ENCODE measurements around the gene COL8A2.

Gene COL8A2

GRCh38 chr1:36100376-36100775 lies 24.6 kb downstream of the COL8A2 start:
- Histone ChIP-seq H3K27me3 (ENCODE audit: control insufficient read depth, insufficient read depth, low read length) (no peaks in the 10 kb centered on the region), H3K36me3 (ENCODE audit: control insufficient read depth, low read depth, low read length) (peaks cover 4% of the 10 kb centered on the region), H3K9ac (ENCODE audit: low read length) (no peak overlapping the region), H3K27ac (ENCODE audit: low read length) (no peak overlapping the region), H3K4me3 (ENCODE audit: low read length) (no peak overlapping the region), H3K9me3 (ENCODE audit: control insufficient read depth, low read depth, low read length) (no peaks in the 10 kb centered on the region), H3K4me1 (ENCODE audit: control insufficient read depth, low read depth, low read length) (peaks cover 5% of the 10 kb centered on the region)

- Histone ChIP-seq H3K4me3 (ENCODE audit: low read length) (no peak overlapping the region), H3K27ac (ENCODE audit: low read length) (no peak overlapping the region), H3K4me1 (ENCODE audit: control insufficient read depth, low read depth, low read length) (peaks cover 5% of the 10 kb centered on the region), H3K9me3 (ENCODE audit: control insufficient read depth, low read depth, low read length) (no peaks in the 10 kb centered on the region), H3K9ac (ENCODE audit: low read length) (no peak overlapping the region), H3K27me3 (ENCODE audit: control insufficient read depth, insufficient read depth, low read length) (no peaks in the 10 kb centered on the region), H3K36me3 (ENCODE audit: control insufficient read depth, low read depth, low read length) (peaks cover 9% of the 10 kb centered on the region)
Observed at GRCh38 chr1:36099681-36100341, 25.2 kb downstream of the COL8A2 start.

GRCh38 chr1:36098650-36099365 lies 26.2 kb downstream of the COL8A2 start:
- Histone ChIP-seq H3K9me3 (ENCODE audit: control insufficient read depth, low read depth, low read length) (no peaks in the 10 kb centered on the region), H3K4me1 (ENCODE audit: control insufficient read depth, low read depth, low read length) (peaks cover 5% of the 10 kb centered on the region), H3K27me3 (ENCODE audit: control insufficient read depth, insufficient read depth, low read length) (no peaks in the 10 kb centered on the region), H3K9ac (ENCODE audit: low read length) (no peak overlapping the region), H3K27ac (ENCODE audit: low read length) (no peak overlapping the region), H3K36me3 (ENCODE audit: control insufficient read depth, low read depth, low read length) (peaks cover 18% of the 10 kb centered on the region), H3K4me3 (ENCODE audit: low read length) (no peak overlapping the region)

- Histone ChIP-seq H3K4me3 (ENCODE audit: low read length) (no peak overlapping the region), H3K36me3 (ENCODE audit: control insufficient read depth, low read depth, low read length) (peaks cover 26% of the 10 kb centered on the region), H3K27me3 (ENCODE audit: control insufficient read depth, insufficient read depth, low read length) (no peaks in the 10 kb centered on the region), H3K9ac (ENCODE audit: low read length) (peak overlapping the region; percentile 8), H3K27ac (ENCODE audit: low read length) (no peak overlapping the region), H3K9me3 (ENCODE audit: control insufficient read depth, low read depth, low read length) (no peaks in the 10 kb centered on the region), H3K4me1 (ENCODE audit: control insufficient read depth, low read depth, low read length) (peaks cover 5% of the 10 kb centered on the region)
Observed at GRCh38 chr1:36097693-36098585, 27.1 kb downstream of the COL8A2 start.

- Histone ChIP-seq H3K4me1 (ENCODE audit: control insufficient read depth, low read depth, low read length) (peaks cover 5% of the 10 kb centered on the region), H3K4me3 (ENCODE audit: low read length) (no peak overlapping the region), H3K27ac (ENCODE audit: low read length) (no peak overlapping the region), H3K9me3 (ENCODE audit: control insufficient read depth, low read depth, low read length) (no peaks in the 10 kb centered on the region), H3K27me3 (ENCODE audit: control insufficient read depth, insufficient read depth, low read length) (no peaks in the 10 kb centered on the region), H3K36me3 (ENCODE audit: control insufficient read depth, low read depth, low read length) (peaks cover 35% of the 10 kb centered on the region), H3K9ac (ENCODE audit: low read length) (peak overlapping the region; percentile 8)
Observed at GRCh38 chr1:36096500-36097432, 28.3 kb downstream of the COL8A2 start.

- Histone ChIP-seq H3K4me1 (ENCODE audit: control insufficient read depth, low read depth, low read length) (peaks cover 5% of the 10 kb centered on the region), H3K9me3 (ENCODE audit: control insufficient read depth, low read depth, low read length) (no peaks in the 10 kb centered on the region), H3K9ac (ENCODE audit: low read length) (no peak overlapping the region), H3K27me3 (ENCODE audit: control insufficient read depth, insufficient read depth, low read length) (no peaks in the 10 kb centered on the region), H3K36me3 (ENCODE audit: control insufficient read depth, low read depth, low read length) (peaks cover 38% of the 10 kb centered on the region), H3K27ac (ENCODE audit: low read length) (no peak overlapping the region), H3K4me3 (ENCODE audit: low read length) (no peak overlapping the region)
Observed at GRCh38 chr1:36095760-36096405, 29.1 kb downstream of the COL8A2 start.

- Histone ChIP-seq H3K27ac (ENCODE audit: low read length) (no peak overlapping the region), H3K9ac (ENCODE audit: low read length) (no peak overlapping the region), H3K4me1 (ENCODE audit: control insufficient read depth, low read depth, low read length) (peaks cover 8% of the 10 kb centered on the region), H3K9me3 (ENCODE audit: control insufficient read depth, low read depth, low read length) (no peaks in the 10 kb centered on the region), H3K27me3 (ENCODE audit: control insufficient read depth, insufficient read depth, low read length) (no peaks in the 10 kb centered on the region), H3K36me3 (ENCODE audit: control insufficient read depth, low read depth, low read length) (peaks cover 38% of the 10 kb centered on the region), H3K4me3 (ENCODE audit: low read length) (no peak overlapping the region)
Observed at GRCh38 chr1:36094621-36095061, 30.4 kb downstream of the COL8A2 start.

GRCh38 chr1:36093929-36094328 lies 31.1 kb downstream of the COL8A2 start:
- Histone ChIP-seq H3K9me3 (ENCODE audit: control insufficient read depth, low read depth, low read length) (no peaks in the 10 kb centered on the region), H3K27ac (ENCODE audit: low read length) (no peak overlapping the region), H3K36me3 (ENCODE audit: control insufficient read depth, low read depth, low read length) (peaks cover 38% of the 10 kb centered on the region), H3K4me1 (ENCODE audit: control insufficient read depth, low read depth, low read length) (peaks cover 11% of the 10 kb centered on the region), H3K4me3 (ENCODE audit: low read length) (no peak overlapping the region), H3K27me3 (ENCODE audit: control insufficient read depth, insufficient read depth, low read length) (no peaks in the 10 kb centered on the region), H3K9ac (ENCODE audit: low read length) (no peak overlapping the region)

GRCh38 chr1:36093226-36093625 lies 31.8 kb downstream of the COL8A2 start:
- Histone ChIP-seq H3K27me3 (ENCODE audit: control insufficient read depth, insufficient read depth, low read length) (no peaks in the 10 kb centered on the region), H3K36me3 (ENCODE audit: control insufficient read depth, low read depth, low read length) (peaks cover 38% of the 10 kb centered on the region), H3K9ac (ENCODE audit: low read length) (no peak overlapping the region), H3K9me3 (ENCODE audit: control insufficient read depth, low read depth, low read length) (no peaks in the 10 kb centered on the region), H3K4me3 (ENCODE audit: low read length) (no peak overlapping the region), H3K4me1 (ENCODE audit: control insufficient read depth, low read depth, low read length) (peaks cover 11% of the 10 kb centered on the region), H3K27ac (ENCODE audit: low read length) (no peak overlapping the region)

GRCh38 chr1:36092798-36093185 lies 32.2 kb downstream of the COL8A2 start:
- H3K27me3 ChIP-seq (ENCODE audit: control insufficient read depth, insufficient read depth, low read length), result no peaks in the 10 kb centered on the region
- H3K4me3 ChIP-seq (ENCODE audit: low read length), result no peak overlapping the region
- H3K4me1 ChIP-seq (ENCODE audit: control insufficient read depth, low read depth, low read length), result peaks cover 11% of the 10 kb centered on the region
- H3K9ac ChIP-seq (ENCODE audit: low read length), result no peak overlapping the region
- H3K27ac ChIP-seq (ENCODE audit: low read length), result no peak overlapping the region
- H3K9me3 ChIP-seq (ENCODE audit: control insufficient read depth, low read depth, low read length), result no peaks in the 10 kb centered on the region
- peaks cover 38% of the 10 kb centered on the region for H3K36me3 ChIP-seq (ENCODE audit: control insufficient read depth, low read depth, low read length)

All from iPS-18a (cell line).